DOHH2 (cell line): ENCODE results near the gene ADRA2A.

Source experiments
- H3F3A ChIP-seq: fragments of 200-600 bp; sonication (generic), shearing (Covaris generic); 2 replicates; pipeline ENCODE4 v1.6.0; 2016; ENCODE audit warnings: antibody characterized with exemption, mild to moderate bottlenecking; ENCODE audit not compliant: control insufficient read depth, insufficient read depth
- H3K27ac ChIP-seq: fragments of 200-600 bp; sonication (generic); 2 replicates; pipeline ENCODE4 v1.5.1; 2014; ENCODE audit warnings: low read depth, mild to moderate bottlenecking, low read length, moderate library complexity
- H3K27me3 ChIP-seq: fragments of 200-600 bp; sonication (generic); 2 replicates; pipeline ENCODE4 v1.6.1; 2014; ENCODE audit warnings: mild to moderate bottlenecking, low read length, mixed read lengths; ENCODE audit not compliant: control insufficient read depth
- H3K36me3 ChIP-seq: fragments of 200-600 bp; sonication (generic); 2 replicates; pipeline ENCODE4 v1.6.1; 2014; ENCODE audit warnings: mild to moderate bottlenecking, low read length, moderate library complexity, mixed read lengths; ENCODE audit not compliant: control insufficient read depth
- H3K4me1 ChIP-seq: fragments of 200-600 bp; sonication (generic); 2 replicates; pipeline ENCODE4 v1.6.1; 2014; ENCODE audit warnings: mild to moderate bottlenecking, low read length, mixed read lengths; ENCODE audit not compliant: control insufficient read depth
- H3K4me2 ChIP-seq: fragments of 200-600 bp; sonication (generic); 2 replicates; pipeline ENCODE4 v1.6.0; 2014; ENCODE audit warnings: mild to moderate bottlenecking, low read length, moderate library complexity
- H3K4me3 ChIP-seq: fragments of 200-600 bp; sonication (generic); 2 replicates; pipeline ENCODE4 v1.5.1; 2014; ENCODE audit warnings: mild to moderate bottlenecking, low read length, mixed read lengths
- H3K79me2 ChIP-seq: fragments of 200-600 bp; sonication (generic); 2 replicates; pipeline ENCODE4 v1.6.1; 2014; ENCODE audit warnings: mild to moderate bottlenecking, low read length, mixed read lengths; ENCODE audit not compliant: control insufficient read depth
- H3K9me2 ChIP-seq: fragments of 200-600 bp; sonication (generic); replicated peaks from 2 replicates; pipeline ENCODE4 v1.6.1; 2014; ENCODE audit warnings: mild to moderate bottlenecking, low read length, mixed read lengths; ENCODE audit not compliant: control insufficient read depth
- H3K9me3 ChIP-seq: fragments of 200-600 bp; sonication (generic); 2 replicates; pipeline ENCODE4 v1.6.1; 2014; ENCODE audit warnings: antibody characterized with exemption, low read length, mixed read lengths; ENCODE audit not compliant: control insufficient read depth, insufficient read depth
- H4K20me1 ChIP-seq: fragments of 200-600 bp; sonication (generic); 2 replicates; pipeline ENCODE4 v1.6.0; 2014; ENCODE audit warnings: low read depth, mild to moderate bottlenecking, antibody characterized with exemption, low read length, moderate library complexity; ENCODE audit not compliant: control insufficient read depth, insufficient read depth
- EZH2phosphoT487 ChIP-seq: fragments of 200-600 bp; sonication (generic); IDR thresholded peaks from 2 replicates; pipeline ENCODE4 v1.6.1; 2017; ENCODE audit warnings: borderline replicate concordance, mild to moderate bottlenecking, antibody characterized with exemption, low read length, moderate library complexity, mixed read lengths
- TF ChIP-seq, protein P1 (sequence below): fragments of 200-600 bp; sonication (generic); IDR thresholded peaks from one replicate; pipeline ENCODE4 v1.5.1; 2014; ENCODE audit warnings: antibody characterized with exemption, mild to moderate bottlenecking, low read depth, low read length; ENCODE audit not compliant: poor library complexity, severe bottlenecking

Gene ADRA2A

DNA sequence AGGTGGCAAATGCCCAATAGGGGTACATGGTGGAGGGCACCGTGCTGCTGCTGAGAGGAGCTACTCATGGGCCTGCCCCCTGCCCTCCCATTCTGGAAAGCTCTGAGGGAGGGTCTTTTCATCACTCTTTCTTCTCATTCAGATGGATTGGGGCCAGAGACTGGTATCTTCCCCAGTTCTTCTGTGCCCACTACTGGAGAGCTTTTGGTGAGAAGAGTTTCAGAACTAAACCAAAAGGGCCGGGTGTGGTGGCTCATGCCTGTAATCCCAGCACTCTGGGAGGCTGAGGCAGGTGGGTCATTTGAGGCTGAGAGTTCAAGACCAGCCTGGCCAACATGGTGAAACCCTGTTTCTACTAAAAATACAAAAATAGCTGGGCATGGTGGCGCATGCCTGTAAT lies 12.5 kb downstream of the ADRA2A start:
- H3K4me1 ChIP-seq: no peaks in the 10 kb centered on the region
- H3K9me2 ChIP-seq: no peaks in the 10 kb centered on the region
- H3F3A ChIP-seq: no peaks in the 10 kb centered on the region
- no peaks in the 10 kb centered on the region for H3K9me3 ChIP-seq
- H3K4me2 ChIP-seq: no peak overlapping the region
- TF ChIP-seq EZH2phosphoT487: no peak
- TF ChIP-seq, protein P1, sequence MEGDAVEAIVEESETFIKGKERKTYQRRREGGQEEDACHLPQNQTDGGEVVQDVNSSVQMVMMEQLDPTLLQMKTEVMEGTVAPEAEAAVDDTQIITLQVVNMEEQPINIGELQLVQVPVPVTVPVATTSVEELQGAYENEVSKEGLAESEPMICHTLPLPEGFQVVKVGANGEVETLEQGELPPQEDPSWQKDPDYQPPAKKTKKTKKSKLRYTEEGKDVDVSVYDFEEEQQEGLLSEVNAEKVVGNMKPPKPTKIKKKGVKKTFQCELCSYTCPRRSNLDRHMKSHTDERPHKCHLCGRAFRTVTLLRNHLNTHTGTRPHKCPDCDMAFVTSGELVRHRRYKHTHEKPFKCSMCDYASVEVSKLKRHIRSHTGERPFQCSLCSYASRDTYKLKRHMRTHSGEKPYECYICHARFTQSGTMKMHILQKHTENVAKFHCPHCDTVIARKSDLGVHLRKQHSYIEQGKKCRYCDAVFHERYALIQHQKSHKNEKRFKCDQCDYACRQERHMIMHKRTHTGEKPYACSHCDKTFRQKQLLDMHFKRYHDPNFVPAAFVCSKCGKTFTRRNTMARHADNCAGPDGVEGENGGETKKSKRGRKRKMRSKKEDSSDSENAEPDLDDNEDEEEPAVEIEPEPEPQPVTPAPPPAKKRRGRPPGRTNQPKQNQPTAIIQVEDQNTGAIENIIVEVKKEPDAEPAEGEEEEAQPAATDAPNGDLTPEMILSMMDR: no peak
- no peaks in the 10 kb centered on the region for H3K36me3 ChIP-seq
- H4K20me1 ChIP-seq: no peaks in the 10 kb centered on the region
- no peaks in the 10 kb centered on the region for H3K79me2 ChIP-seq
- peaks cover 12% of the 10 kb centered on the region for H3K27me3 ChIP-seq
- H3K27ac ChIP-seq: no peak overlapping the region
- no peak overlapping the region for H3K4me3 ChIP-seq

DNA sequence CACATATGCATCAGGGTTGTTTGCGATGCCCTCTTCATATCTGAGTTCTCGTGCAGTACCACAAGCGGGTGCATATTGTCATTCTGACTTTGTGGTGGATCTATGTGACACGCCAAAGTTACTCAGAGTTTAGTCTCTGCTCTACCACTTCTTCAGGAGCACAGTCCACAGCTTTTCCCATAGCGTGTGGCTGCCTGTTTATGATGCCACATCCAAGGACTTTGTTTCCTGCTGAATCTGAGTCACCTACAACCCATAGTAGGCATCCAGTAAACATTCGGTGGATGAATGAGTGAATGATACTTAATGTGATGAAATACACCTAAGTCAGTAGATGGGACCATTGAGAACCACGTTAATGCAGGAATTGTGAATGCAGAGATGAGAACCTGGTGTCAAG lies 15.0 kb downstream of the ADRA2A start:
- peaks cover 12% of the 10 kb centered on the region for H3K27me3 ChIP-seq
- no peak overlapping the region for H3K4me3 ChIP-seq
- H3F3A ChIP-seq: no peaks in the 10 kb centered on the region
- TF ChIP-seq EZH2phosphoT487: no peak
- TF ChIP-seq, protein P1: no peak
- no peaks in the 10 kb centered on the region for H3K9me3 ChIP-seq
- H3K4me2 ChIP-seq: no peak overlapping the region
- H3K36me3 ChIP-seq: no peaks in the 10 kb centered on the region
- H3K4me1 ChIP-seq: no peaks in the 10 kb centered on the region
- H3K27ac ChIP-seq: no peak overlapping the region
- no peaks in the 10 kb centered on the region for H3K79me2 ChIP-seq
- no peaks in the 10 kb centered on the region for H3K9me2 ChIP-seq
- H4K20me1 ChIP-seq: no peaks in the 10 kb centered on the region

DNA sequence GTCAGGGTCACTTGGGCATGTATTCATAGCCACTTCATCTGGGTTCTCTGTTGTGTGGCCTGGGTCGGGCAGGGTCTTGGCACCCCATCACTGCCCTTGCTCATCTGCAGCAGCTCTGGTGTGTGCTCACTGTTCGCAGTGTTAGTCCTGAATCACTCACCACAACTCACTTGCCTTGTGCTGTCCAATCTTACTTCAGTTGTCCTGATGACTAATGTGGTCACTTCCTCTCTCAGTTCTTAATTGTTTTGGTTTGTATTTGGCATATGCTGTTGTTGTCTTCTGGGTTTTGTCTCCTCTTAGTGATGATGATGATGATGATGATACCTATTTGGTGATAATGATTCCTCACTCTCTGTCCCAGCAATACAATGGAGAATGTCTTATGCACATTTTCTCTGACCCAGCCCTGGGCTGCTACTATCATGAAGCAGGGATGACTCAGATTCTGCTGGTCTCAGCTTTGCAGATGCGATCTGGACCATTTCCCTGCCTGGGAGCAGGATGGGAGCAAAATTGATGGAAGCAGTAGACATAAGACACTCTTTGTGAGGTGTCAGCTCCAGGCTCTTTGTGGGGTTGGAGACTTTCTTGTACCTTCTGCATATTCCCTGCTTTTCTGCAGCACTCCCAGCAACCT lies 17.0 kb downstream of the ADRA2A start:
- TF ChIP-seq, protein P1: no peak
- TF ChIP-seq EZH2phosphoT487: no peak
- H4K20me1 ChIP-seq: no peaks in the 10 kb centered on the region
- H3K27ac ChIP-seq: no peak overlapping the region

More for the DNA sequence above, 17.0 kb downstream of the ADRA2A start:
- H3K9me3 ChIP-seq: no peaks in the 10 kb centered on the region
- H3K4me2 ChIP-seq: no peak overlapping the region
- H3K36me3 ChIP-seq: no peaks in the 10 kb centered on the region
- H3K27me3 ChIP-seq: peaks cover 12% of the 10 kb centered on the region
- H3K9me2 ChIP-seq: no peaks in the 10 kb centered on the region
- H3K4me3 ChIP-seq: no peak overlapping the region
- no peaks in the 10 kb centered on the region for H3K79me2 ChIP-seq
- no peaks in the 10 kb centered on the region for H3K4me1 ChIP-seq
- no peaks in the 10 kb centered on the region for H3F3A ChIP-seq
